GM12878 (cell line): Measurements from ENCODE around the gene ADGRD1. TPM values are rescaled to one million over a fixed set of nuclear protein-coding genes. Genes with fewer than 3 reads are reported as not detected.

Experiments used
- ATAC-seq: fragments of 200-7000 bp; cut with Tn5 transposase; 3 replicates; pipeline ENCODE4 v1.9.1; 2020; ENCODE audit warnings: mild to moderate bottlenecking, moderate library complexity
- BruUV-seq: library from RNA; stranded (reverse); fragments of 400-500 nt; replicated peaks from 2 replicates; lab custom pipeline; 2021; lab: Mats Ljungman, UMichigan
- CTCF ChIA-PET: fragments of 300-600 bp; sonication (Branson Sonifier 250); formaldehyde crosslinking; extraction: SDS; loops from one replicate; lab custom pipeline; 2021; ENCODE audit warnings: inconsistent platforms; lab: Yijun Ruan, JAX
- POLR2A ChIA-PET: fragments of 350-600 bp; formaldehyde crosslinking; extraction: SDS; loops from one replicate; lab custom pipeline; 2021; ENCODE audit warnings: inconsistent platforms; lab: Charles Lee
- RAD21 ChIA-PET: fragments of 300-600 bp; sonication (Branson Sonifier 250); formaldehyde crosslinking; loops from one replicate; lab custom pipeline; 2023; ENCODE audit warnings: antibody characterized with exemption; ENCODE audit not compliant: unreplicated experiment; lab: Charles Lee
- SMC1A ChIA-PET: fragments of 300-600 bp; sonication (Branson Sonifier 250); formaldehyde crosslinking; loops from one replicate; lab custom pipeline; 2023; ENCODE audit not compliant: unreplicated experiment, uncharacterized antibody; lab: Charles Lee
- DNase-seq: peaks from one replicate; pipeline ENCODE4 v3.0.0-alpha.2; 2011; ENCODE audit warnings: low read depth, low spot score
- FAIRE-seq: peaks from 3 replicates; lab custom pipeline; 2011; peaks lifted over from hg19 to GRCh38; lab: Jason Lieb, UNC
- H2AFZ ChIP-seq: 2 replicates; pipeline ENCODE4 v1.6.0; 2011; ENCODE audit warnings: low read depth, low read length, control low read depth; ENCODE audit not compliant: control insufficient read depth
- H3K27ac ChIP-seq: 2 replicates; pipeline ENCODE4 v1.5.1; 2011; ENCODE audit warnings: control low read depth; ENCODE audit not compliant: control insufficient read depth, insufficient read depth
- H3K27me3 ChIP-seq, 2 experiments: replicated peaks in 1 of 2; 2 replicates each; pipeline versions ENCODE4 v1.6.0 to v1.6.1; 2011; ENCODE audit warnings: low read length in 1 of 2; ENCODE audit not compliant: control insufficient read depth in 2 of 2, insufficient read depth in 2 of 2
- H3K36me3 ChIP-seq, 2 experiments: 2 replicates each; pipeline ENCODE4 v1.5.1; 2011; ENCODE audit warnings: low read length in 1 of 2; ENCODE audit not compliant: control insufficient read depth in 2 of 2, insufficient read depth in 2 of 2
- H3K4me1 ChIP-seq: 2 replicates; pipeline ENCODE4 v1.6.1; 2011; ENCODE audit warnings: mild to moderate bottlenecking, low read length, moderate library complexity, mixed read lengths; ENCODE audit not compliant: control insufficient read depth, insufficient read depth
- H3K4me2 ChIP-seq: 2 replicates; pipeline ENCODE4 v1.6.0; 2011; ENCODE audit warnings: control low read depth; ENCODE audit not compliant: control insufficient read depth, insufficient read depth
- H3K4me3 ChIP-seq: fragments of 200-600 bp; sonication (generic); 2 replicates; pipeline ENCODE4 v1.5.1; 2016
- H3K79me2 ChIP-seq: 2 replicates; pipeline ENCODE4 v1.6.0; 2011; ENCODE audit warnings: low read length; ENCODE audit not compliant: control insufficient read depth, insufficient read depth
- H3K9ac ChIP-seq: 2 replicates; pipeline ENCODE4 v1.8.0; 2011; ENCODE audit warnings: low read length, control low read depth, mixed read lengths; ENCODE audit not compliant: control insufficient read depth, insufficient read depth
- H3K9me3 ChIP-seq: replicated peaks from 3 replicates; pipeline ENCODE4 v1.5.1; 2011; ENCODE audit warnings: mild to moderate bottlenecking, low read length; ENCODE audit not compliant: control insufficient read depth, insufficient read depth
- H4K20me1 ChIP-seq: 2 replicates; pipeline ENCODE4 v1.6.0; 2011; ENCODE audit not compliant: control insufficient read depth, insufficient read depth
- ATF2 ChIP-seq: IDR thresholded peaks from 2 replicates; pipeline ENCODE4 v1.6.1; 2012; ENCODE audit warnings: low read length, inconsistent platforms
- CEBPB ChIP-seq, 2 experiments: fragments of 150-350 bp in 1 of 2; IDR thresholded peaks; 2 replicates each; pipeline ENCODE4 v1.6.1; 2012 to 2014; ENCODE audit warnings: low read depth in 2 of 2, low read length in 2 of 2, borderline replicate concordance in 1 of 2, inconsistent platforms in 1 of 2
- HCFC1 ChIP-seq: fragments of 150-350 bp; IDR thresholded peaks from 2 replicates; pipeline ENCODE4 v1.6.1; 2014; ENCODE audit warnings: low read length
- NFYA ChIP-seq: IDR thresholded peaks from 2 replicates; pipeline ENCODE4 v1.6.1; 2011; ENCODE audit warnings: low read depth, mild to moderate bottlenecking, low read length, improper control_type of control experiment, borderline replicate concordance
- NRF1 ChIP-seq: conservative IDR thresholded peaks from 2 replicates; pipeline ENCODE4 v1.6.1; 2011; ENCODE audit warnings: mild to moderate bottlenecking, low read depth, low read length, improper control_type of control experiment
- RBBP5 ChIP-seq: fragments of 200-600 bp; sonication (generic); conservative IDR thresholded peaks from 2 replicates; pipeline ENCODE4 v1.6.1; 2016
- SRF ChIP-seq, 2 experiments: IDR thresholded peaks; 2 replicates each; pipeline ENCODE4 v1.6.1; 2011; ENCODE audit warnings: low read depth in 2 of 2, low read length in 2 of 2, mild to moderate bottlenecking in 1 of 2, moderate library complexity in 1 of 2
- ZNF217 ChIP-seq: fragments of 450-650 bp; IDR thresholded peaks from 2 replicates; pipeline ENCODE4 v1.6.1; 2017; ENCODE audit warnings: antibody characterized with exemption, mild to moderate bottlenecking
- WGBS: methylation state at CpG from one replicate; pipeline ENCODE4 v1.1.6; 2016; ENCODE audit warnings: low lambda C conversion rate; ENCODE audit not compliant: insufficient replicate concordance, insufficient coverage; ENCODE audit errors: missing lambda C conversion rate; 5-methylcytosine and 5-hydroxymethylcytosine counted together
- in situ Hi-C: fragments of 300-500 bp; cut with MboI; formaldehyde crosslinking; loops from 9 replicates; pipeline ENCODE4 v1.14.3; 2018; ENCODE audit warnings: mixed read lengths
- intact Hi-C: fragments of 100-400 bp; cut with micrococcal nuclease; formaldehyde crosslinking; loops from one replicate; pipeline ENCODE4 v1.14.2; 2022; ENCODE audit not compliant: unreplicated experiment
- polyA plus RNA-seq, 11 experiments: library from polyadenylated mRNA; depleted of rRNA in 4 of 11; unstranded in 6 of 11; stranded (reverse) in 5 of 11; fragments of >200 nt; fragmentation: Nextera tagmentation in 4 of 11; fragmentation: Illumina TruSeq in 1 of 11; extraction: Ambion mirVana in 4 of 11; extraction: Trizol in 1 of 11; gene quantifications; 1 replicate in 1 of 11; 2 replicates in 10 of 11; pipeline versions ENCODE4 v1.2.1 to v1.2.3, GENCODE V29; 2011 to 2016; ENCODE audit warnings: inconsistent platforms in 2 of 11, missing spikeins in 2 of 11, low read depth in 1 of 11
- total RNA-seq, 4 experiments: library from RNA; depleted of rRNA in 3 of 4; stranded (reverse); fragments of >200 nt in 3 of 4; fragmentation: Illumina TruSeq in 1 of 4; extraction: Trizol in 1 of 4; gene quantifications; 2 replicates each; pipeline versions ENCODE4 v1.2.1 to v1.2.3, GENCODE V29; 2013 to 2021
- TF ChIP-seq, protein P1 (sequence below): fragments of 450-650 bp; IDR thresholded peaks from 2 replicates; pipeline ENCODE4 v1.6.1; 2017; ENCODE audit warnings: low read depth, mild to moderate bottlenecking, moderate library complexity

The ADGRD1 gene
- total and polyA plus RNA-seq, 10 of the 15 experiments (the other 5 are each of a cell fraction or from before 2014, with no cell fraction given): 0.15 to 12.7 (median 1.2) TPM

- WGBS: 90% methylated on average over 38 of the region's 38 CpGs
- no peaks in the 10 kb centered on the region for H3K27me3 ChIP-seq
- H2AFZ ChIP-seq: no peak overlapping the region
- no peak overlapping the region for H3K27ac ChIP-seq
- intact Hi-C loops (no loop called here), in situ Hi-C loops (no loop called here)
- no peak overlapping the region for H3K4me2 ChIP-seq
- no peaks in the 10 kb centered on the region for H4K20me1 ChIP-seq
- SMC1A ChIA-PET: no interaction called here
- no TSS peak for BruUV-seq
- no peaks in the 10 kb centered on the region for H3K36me3 ChIP-seq
- no peaks in the 10 kb centered on the region for H3K9me3 ChIP-seq
- ATAC-seq (no peak), FAIRE-seq (no peak), DNase-seq (no peak)
- H3K9ac ChIP-seq: no peak overlapping the region
- TF ChIP-seq SRF (IDR thresholded peaks at IDR 0.05; ENCODE audit: low read depth in 2 of 2, low read length in 2 of 2): no peak
- no peak for TF ChIP-seq NRF1
- no peak for TF ChIP-seq ZNF217
- H3K4me1 ChIP-seq: peaks cover 34% of the 10 kb centered on the region
- RAD21 ChIA-PET: no interaction called here
- no peaks in the 10 kb centered on the region for H3K79me2 ChIP-seq
- POLR2A ChIA-PET: no interaction called here
- no peak overlapping the region for H3K4me3 ChIP-seq
- CTCF ChIA-PET: interaction anchor here (1.1 kb wide), 1 partner anchor 218 kb away, joined by 3 read pairs; no protein-coding TSS in a partner anchor
These were observed 134.4 kb downstream of the ADGRD1 start for GRCh38 chr12:131087991-131088700.

DNA sequence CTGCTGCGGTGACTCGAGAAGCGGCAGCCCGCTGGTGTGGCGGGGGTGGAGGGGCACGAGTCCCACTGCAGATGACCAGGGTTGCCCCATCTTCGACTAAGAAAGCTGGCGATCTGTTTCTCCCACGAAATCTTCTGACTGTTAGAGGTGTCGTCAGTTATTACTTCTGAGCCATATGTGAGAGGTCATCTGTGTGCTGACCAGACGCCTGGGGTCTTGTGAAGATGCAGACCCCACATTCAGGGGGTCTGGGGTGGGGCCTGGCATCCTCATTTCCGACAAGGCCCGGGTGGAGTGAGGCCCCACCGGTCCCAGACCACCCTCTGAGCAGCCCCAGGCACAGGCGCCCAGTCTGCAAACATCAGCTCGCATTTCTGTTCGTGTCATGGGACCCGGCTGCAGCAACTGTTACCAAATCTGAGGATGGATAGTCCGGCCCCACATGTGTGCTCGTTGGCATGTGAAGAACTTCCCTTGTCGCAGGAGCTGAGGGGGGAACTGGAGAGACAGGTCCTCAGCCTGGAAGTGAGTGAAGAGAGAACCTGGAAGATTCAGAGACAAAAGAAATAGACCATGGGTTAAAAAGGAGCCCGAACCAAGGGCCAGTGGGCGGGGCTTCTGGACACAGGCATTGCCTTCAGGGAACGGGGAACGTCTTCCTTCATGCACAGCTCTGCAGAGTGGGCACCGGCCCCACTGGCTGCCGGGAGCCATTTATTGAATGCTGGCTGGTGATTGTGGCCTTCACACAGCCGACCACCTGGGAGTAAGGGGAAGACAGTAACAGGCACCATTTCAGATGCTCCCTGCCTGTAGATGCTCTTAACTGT is 135.2 kb downstream of the ADGRD1 start:
- H3K4me1 ChIP-seq: peaks cover 42% of the 10 kb centered on the region
- intact Hi-C loops (no loop called here), in situ Hi-C loops (no loop called here)
- RAD21 ChIA-PET: no interaction called here
- H3K9ac ChIP-seq: no peak overlapping the region
- H3K27me3 ChIP-seq: no peaks in the 10 kb centered on the region
- H4K20me1 ChIP-seq: no peaks in the 10 kb centered on the region
- H3K9me3 ChIP-seq: no peaks in the 10 kb centered on the region
- H3K4me2 ChIP-seq: no peak overlapping the region
- no peaks in the 10 kb centered on the region for H3K36me3 ChIP-seq
- CTCF ChIA-PET: interaction anchor here (1.1 kb wide), 1 partner anchor 218 kb away, joined by 3 read pairs; no protein-coding TSS in a partner anchor
- DNase-seq (no peak), FAIRE-seq (no peak), ATAC-seq (no peak)
- 76% methylated on average over 28 of the region's 28 CpGs for WGBS
- H2AFZ ChIP-seq: no peak overlapping the region
- POLR2A ChIA-PET: no interaction called here
- no peaks in the 10 kb centered on the region for H3K79me2 ChIP-seq
- no peak overlapping the region for H3K27ac ChIP-seq
- BruUV-seq: no TSS peak
- SMC1A ChIA-PET: no interaction called here
- no peak overlapping the region for H3K4me3 ChIP-seq
- TF ChIP-seq NFYA: no peak
- no peak for TF ChIP-seq RBBP5
- no peak for TF ChIP-seq CEBPB (IDR thresholded peaks at IDR 0.05; ENCODE audit: borderline replicate concordance in 1 of 2, low read depth in 2 of 2, low read length in 2 of 2)
- TF ChIP-seq HCFC1: no peak
- TF ChIP-seq, protein P1, sequence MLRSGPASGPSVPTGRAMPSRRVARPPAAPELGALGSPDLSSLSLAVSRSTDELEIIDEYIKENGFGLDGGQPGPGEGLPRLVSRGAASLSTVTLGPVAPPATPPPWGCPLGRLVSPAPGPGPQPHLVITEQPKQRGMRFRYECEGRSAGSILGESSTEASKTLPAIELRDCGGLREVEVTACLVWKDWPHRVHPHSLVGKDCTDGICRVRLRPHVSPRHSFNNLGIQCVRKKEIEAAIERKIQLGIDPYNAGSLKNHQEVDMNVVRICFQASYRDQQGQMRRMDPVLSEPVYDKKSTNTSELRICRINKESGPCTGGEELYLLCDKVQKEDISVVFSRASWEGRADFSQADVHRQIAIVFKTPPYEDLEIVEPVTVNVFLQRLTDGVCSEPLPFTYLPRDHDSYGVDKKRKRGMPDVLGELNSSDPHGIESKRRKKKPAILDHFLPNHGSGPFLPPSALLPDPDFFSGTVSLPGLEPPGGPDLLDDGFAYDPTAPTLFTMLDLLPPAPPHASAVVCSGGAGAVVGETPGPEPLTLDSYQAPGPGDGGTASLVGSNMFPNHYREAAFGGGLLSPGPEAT: no peak
- no peak for TF ChIP-seq ATF2
